Measurements from ENCODE around the gene PLEKHD1. TPM values are rescaled to one million over a fixed set of nuclear protein-coding genes. Genes with fewer than 3 reads are reported as not detected.

Gene PLEKHD1
- total RNA-seq, 2 experiments from 2014 or later, result 0.09 to 0.19 TPM

DNA sequence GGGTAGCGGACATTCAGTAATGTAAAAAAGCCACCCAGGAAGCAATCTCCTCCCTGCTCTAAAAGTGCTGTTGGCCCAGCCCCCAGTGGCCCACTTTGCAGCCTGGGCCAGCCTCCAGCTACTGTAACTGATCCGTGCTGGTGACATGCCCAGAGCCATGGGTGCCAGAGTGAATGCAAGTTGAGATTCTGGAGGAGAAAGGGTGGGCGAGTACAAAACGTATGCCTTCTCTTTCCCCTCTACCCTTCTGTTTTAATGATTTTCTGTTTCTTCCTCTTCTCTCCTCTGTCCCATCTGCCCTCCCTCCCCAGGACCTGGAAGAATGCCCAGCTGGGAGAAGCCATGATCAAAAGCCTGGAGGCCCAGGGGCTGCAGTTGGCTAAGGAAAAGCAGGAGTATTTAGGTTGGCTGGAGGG, 16.9 kb downstream of the PLEKHD1 start:
- no peaks in the 10 kb centered on the region for H4K20me1 ChIP-seq (ENCODE audit: insufficient read depth, low read length)
- no peaks in the 10 kb centered on the region for H3K9me2 ChIP-seq (ENCODE audit: insufficient read depth, low read length)
- no peak overlapping the region for H3K27ac ChIP-seq (ENCODE audit: low read depth, low read length, poor library complexity, severe bottlenecking)
- no TSS peak for BruUV-seq (replicated peaks)
- no peak for TF ChIP-seq EZH2phosphoT487 (IDR thresholded peaks at IDR 0.05; ENCODE audit: borderline replicate concordance, low read depth, low read length)
- no peak for DNase-seq (ENCODE audit: low spot score)
- intact Hi-C loops (cut with micrococcal nuclease; ENCODE audit: unreplicated experiment), result no loop called here
- ChIA-PET POLR2A (interaction anchor here (1.6 kb wide), 1 partner anchor 13 kb away, joined by 3 read pairs; no protein-coding TSS in a partner anchor), CTCF (ENCODE audit: unreplicated experiment) (no interaction called here)
- H3K79me2 ChIP-seq (ENCODE audit: insufficient read depth, low read depth, low read length), result no peaks in the 10 kb centered on the region
- no peak overlapping the region for H3K4me3 ChIP-seq (ENCODE audit: low read depth, low read length, poor library complexity, severe bottlenecking)
- H2AFZ ChIP-seq (ENCODE audit: low read length), result no peak overlapping the region
- no peaks in the 10 kb centered on the region for H3K36me3 ChIP-seq (ENCODE audit: insufficient read depth, low read length)
- H3K9me3 ChIP-seq (ENCODE audit: low read length), result no peaks in the 10 kb centered on the region
- H3K4me2 ChIP-seq (ENCODE audit: low read length), result no peak overlapping the region
- no peaks in the 10 kb centered on the region for H3K4me1 ChIP-seq (ENCODE audit: insufficient read depth, low read length, poor library complexity, severe bottlenecking)

DNA sequence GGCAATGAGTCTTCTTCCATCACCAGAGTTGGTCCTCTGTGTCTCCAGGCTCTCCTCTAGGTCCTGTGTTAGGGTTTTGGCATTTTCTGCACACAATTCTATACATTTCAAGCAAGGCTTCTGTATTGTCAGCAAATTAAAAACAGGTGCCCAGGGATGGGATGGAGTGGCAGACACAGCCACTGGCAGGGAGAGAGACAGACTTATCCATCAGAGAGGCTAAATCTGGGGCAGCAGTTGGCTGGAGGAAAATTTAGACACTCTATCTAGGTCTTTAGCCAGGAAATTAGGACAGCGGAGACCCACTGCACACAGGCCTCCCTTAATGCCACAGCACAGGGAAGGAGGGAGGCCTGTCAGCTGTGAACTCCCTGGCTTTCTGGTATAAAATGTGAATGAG, 20.2 kb downstream of the PLEKHD1 start:
- intact Hi-C loops (cut with micrococcal nuclease; ENCODE audit: unreplicated experiment), result no loop called here
- no peak for DNase-seq (ENCODE audit: low spot score)
- TF ChIP-seq, protein P1, sequence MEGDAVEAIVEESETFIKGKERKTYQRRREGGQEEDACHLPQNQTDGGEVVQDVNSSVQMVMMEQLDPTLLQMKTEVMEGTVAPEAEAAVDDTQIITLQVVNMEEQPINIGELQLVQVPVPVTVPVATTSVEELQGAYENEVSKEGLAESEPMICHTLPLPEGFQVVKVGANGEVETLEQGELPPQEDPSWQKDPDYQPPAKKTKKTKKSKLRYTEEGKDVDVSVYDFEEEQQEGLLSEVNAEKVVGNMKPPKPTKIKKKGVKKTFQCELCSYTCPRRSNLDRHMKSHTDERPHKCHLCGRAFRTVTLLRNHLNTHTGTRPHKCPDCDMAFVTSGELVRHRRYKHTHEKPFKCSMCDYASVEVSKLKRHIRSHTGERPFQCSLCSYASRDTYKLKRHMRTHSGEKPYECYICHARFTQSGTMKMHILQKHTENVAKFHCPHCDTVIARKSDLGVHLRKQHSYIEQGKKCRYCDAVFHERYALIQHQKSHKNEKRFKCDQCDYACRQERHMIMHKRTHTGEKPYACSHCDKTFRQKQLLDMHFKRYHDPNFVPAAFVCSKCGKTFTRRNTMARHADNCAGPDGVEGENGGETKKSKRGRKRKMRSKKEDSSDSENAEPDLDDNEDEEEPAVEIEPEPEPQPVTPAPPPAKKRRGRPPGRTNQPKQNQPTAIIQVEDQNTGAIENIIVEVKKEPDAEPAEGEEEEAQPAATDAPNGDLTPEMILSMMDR (conservative IDR thresholded peaks at IDR 0.05; ENCODE audit: low read length), result no peak
- TF ChIP-seq EZH2phosphoT487 (IDR thresholded peaks at IDR 0.05; ENCODE audit: borderline replicate concordance, low read depth, low read length), result no peak

DNA sequence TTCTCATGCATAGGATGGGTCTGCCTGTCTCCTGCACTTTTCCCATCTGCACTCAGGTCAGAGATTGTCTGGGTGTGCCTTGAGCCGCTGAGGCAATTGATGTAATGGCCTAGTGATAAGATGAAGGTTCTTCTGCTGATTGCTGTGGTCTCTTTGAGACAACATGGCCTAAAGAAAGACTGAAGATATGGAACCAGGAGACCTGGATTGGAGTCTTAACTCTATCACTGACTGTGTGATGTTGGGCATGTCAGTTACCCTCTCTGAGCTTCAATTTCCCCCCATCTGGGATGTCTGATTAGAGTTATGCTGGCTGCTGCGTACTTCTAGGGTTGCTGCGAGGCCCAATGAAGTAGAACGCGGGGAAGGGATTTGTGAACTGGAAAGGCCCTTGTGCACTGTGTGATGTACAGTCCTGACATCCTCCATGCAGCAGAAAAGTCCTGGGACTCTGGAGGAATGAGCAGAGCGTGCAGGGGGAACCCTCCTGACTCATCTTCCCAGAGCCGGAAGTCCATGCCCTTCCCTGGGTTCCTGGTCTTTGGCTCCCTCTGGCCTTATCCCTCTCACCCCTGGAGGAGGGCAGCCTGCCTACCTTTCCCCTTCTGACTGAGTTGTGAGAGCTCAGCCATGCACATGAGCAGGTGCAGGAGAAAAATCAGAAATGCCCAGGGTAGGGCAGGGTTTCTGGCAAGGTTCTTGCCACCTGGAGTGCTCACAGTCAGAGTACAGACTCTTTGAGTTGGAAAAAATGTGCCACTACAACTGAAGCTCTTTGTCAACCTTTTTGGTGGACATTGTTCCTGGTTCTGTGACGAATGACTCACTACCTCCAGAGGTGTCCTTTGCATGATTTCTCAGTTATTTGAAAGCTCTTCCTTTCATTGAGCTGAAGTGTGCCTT, 21.1 kb downstream of the PLEKHD1 start:
- no peak overlapping the region for H3K4me3 ChIP-seq (ENCODE audit: low read depth, low read length, poor library complexity, severe bottlenecking)
- no TSS peak for BruUV-seq (replicated peaks)
- no peak for TF ChIP-seq EZH2phosphoT487 (IDR thresholded peaks at IDR 0.05; ENCODE audit: borderline replicate concordance, low read depth, low read length)
- TF ChIP-seq, protein P1 (conservative IDR thresholded peaks at IDR 0.05; ENCODE audit: low read length), result no peak
- H3K9me3 ChIP-seq (ENCODE audit: low read length), result no peaks in the 10 kb centered on the region
- H3K36me3 ChIP-seq (ENCODE audit: insufficient read depth, low read length), result no peaks in the 10 kb centered on the region
- POLR2A ChIA-PET, result no interaction called here
- H3K4me1 ChIP-seq (ENCODE audit: insufficient read depth, low read length, poor library complexity, severe bottlenecking), result no peaks in the 10 kb centered on the region
- no peak overlapping the region for H3K27ac ChIP-seq (ENCODE audit: low read depth, low read length, poor library complexity, severe bottlenecking)
- H3K9me2 ChIP-seq (ENCODE audit: insufficient read depth, low read length), result no peaks in the 10 kb centered on the region
- no peak overlapping the region for H2AFZ ChIP-seq (ENCODE audit: low read length)
- intact Hi-C loops (cut with micrococcal nuclease; ENCODE audit: unreplicated experiment), result no loop called here
- DNase-seq (ENCODE audit: low spot score), result no peak
- no peaks in the 10 kb centered on the region for H3K79me2 ChIP-seq (ENCODE audit: insufficient read depth, low read depth, low read length)
- H4K20me1 ChIP-seq (ENCODE audit: insufficient read depth, low read length), result no peaks in the 10 kb centered on the region
- H3K4me2 ChIP-seq (ENCODE audit: low read length), result no peak overlapping the region
- CTCF ChIA-PET (ENCODE audit: unreplicated experiment), result no interaction called here

More for the DNA sequence above, 20.2 kb downstream of the PLEKHD1 start:
- Histone ChIP-seq H3K4me3 (ENCODE audit: low read depth, low read length, poor library complexity, severe bottlenecking) (no peak overlapping the region), H2AFZ (ENCODE audit: low read length) (no peak overlapping the region), H3K27ac (ENCODE audit: low read depth, low read length, poor library complexity, severe bottlenecking) (no peak overlapping the region), H4K20me1 (ENCODE audit: insufficient read depth, low read length) (no peaks in the 10 kb centered on the region), H3K9me2 (ENCODE audit: insufficient read depth, low read length) (no peaks in the 10 kb centered on the region), H3K9me3 (ENCODE audit: low read length) (no peaks in the 10 kb centered on the region), H3K36me3 (ENCODE audit: insufficient read depth, low read length) (no peaks in the 10 kb centered on the region), H3K4me1 (ENCODE audit: insufficient read depth, low read length, poor library complexity, severe bottlenecking) (no peaks in the 10 kb centered on the region), H3K4me2 (ENCODE audit: low read length) (no peak overlapping the region), H3K79me2 (ENCODE audit: insufficient read depth, low read depth, low read length) (no peaks in the 10 kb centered on the region)
- BruUV-seq (replicated peaks), result no TSS peak
- CTCF ChIA-PET (ENCODE audit: unreplicated experiment), result no interaction called here
- POLR2A ChIA-PET, result no interaction called here

All from OCI-LY7 (cell line).